Astrocyte of the spinal cord (primary cell): ENCODE measurements around the gene GOLGA7B.
A peak's percentile ranks its signal among the peaks of the same experiment; 100 is the strongest.

Source experiments
- DNase-seq: peaks from one replicate; pipeline ENCODE4 v3.0.0; 2011; ENCODE audit warnings: low read depth, low spot score
- H3K4me3 ChIP-seq: 2 replicates; pipeline ENCODE4 v1.5.1; 2011; ENCODE audit warnings: low read depth, mild to moderate bottlenecking, low read length, moderate library complexity
- in situ Hi-C: cut with HindIII; loops from 2 replicates; pipeline ENCODE4 v1.10.0; 2017; ENCODE audit warnings: low sequenced_read_pairs
- TF ChIP-seq, protein P1 (sequence below): IDR thresholded peaks from 2 replicates; pipeline ENCODE4 v1.5.1; 2012; ENCODE audit warnings: low read depth, mild to moderate bottlenecking, low read length, inconsistent platforms

Gene GOLGA7B

DNA sequence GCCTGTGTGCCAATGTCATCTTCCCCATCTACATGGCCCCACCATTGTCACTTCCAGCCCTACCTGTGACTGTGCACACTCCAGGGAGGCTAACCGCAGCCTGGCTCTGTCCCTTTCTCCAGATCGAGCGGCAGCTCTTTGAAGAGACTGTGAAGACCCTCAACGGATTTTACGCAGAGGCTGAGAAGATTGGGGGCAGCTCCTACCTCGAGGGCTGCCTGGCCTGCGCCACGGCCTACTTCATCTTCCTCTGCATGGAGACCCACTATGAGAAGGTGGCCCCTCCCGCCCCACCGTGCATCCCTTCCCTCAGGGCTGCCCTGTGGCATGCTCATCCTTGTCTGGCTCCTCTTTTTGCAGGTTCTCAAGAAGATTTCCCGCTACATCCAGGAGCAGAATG is 14.2 kb downstream of the GOLGA7B start:
- DNase-seq: no peak
- H3K4me3 ChIP-seq: no peak overlapping the region
- in situ Hi-C loops: no loop called here
- TF ChIP-seq, protein P1, sequence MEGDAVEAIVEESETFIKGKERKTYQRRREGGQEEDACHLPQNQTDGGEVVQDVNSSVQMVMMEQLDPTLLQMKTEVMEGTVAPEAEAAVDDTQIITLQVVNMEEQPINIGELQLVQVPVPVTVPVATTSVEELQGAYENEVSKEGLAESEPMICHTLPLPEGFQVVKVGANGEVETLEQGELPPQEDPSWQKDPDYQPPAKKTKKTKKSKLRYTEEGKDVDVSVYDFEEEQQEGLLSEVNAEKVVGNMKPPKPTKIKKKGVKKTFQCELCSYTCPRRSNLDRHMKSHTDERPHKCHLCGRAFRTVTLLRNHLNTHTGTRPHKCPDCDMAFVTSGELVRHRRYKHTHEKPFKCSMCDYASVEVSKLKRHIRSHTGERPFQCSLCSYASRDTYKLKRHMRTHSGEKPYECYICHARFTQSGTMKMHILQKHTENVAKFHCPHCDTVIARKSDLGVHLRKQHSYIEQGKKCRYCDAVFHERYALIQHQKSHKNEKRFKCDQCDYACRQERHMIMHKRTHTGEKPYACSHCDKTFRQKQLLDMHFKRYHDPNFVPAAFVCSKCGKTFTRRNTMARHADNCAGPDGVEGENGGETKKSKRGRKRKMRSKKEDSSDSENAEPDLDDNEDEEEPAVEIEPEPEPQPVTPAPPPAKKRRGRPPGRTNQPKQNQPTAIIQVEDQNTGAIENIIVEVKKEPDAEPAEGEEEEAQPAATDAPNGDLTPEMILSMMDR: no peak

DNA sequence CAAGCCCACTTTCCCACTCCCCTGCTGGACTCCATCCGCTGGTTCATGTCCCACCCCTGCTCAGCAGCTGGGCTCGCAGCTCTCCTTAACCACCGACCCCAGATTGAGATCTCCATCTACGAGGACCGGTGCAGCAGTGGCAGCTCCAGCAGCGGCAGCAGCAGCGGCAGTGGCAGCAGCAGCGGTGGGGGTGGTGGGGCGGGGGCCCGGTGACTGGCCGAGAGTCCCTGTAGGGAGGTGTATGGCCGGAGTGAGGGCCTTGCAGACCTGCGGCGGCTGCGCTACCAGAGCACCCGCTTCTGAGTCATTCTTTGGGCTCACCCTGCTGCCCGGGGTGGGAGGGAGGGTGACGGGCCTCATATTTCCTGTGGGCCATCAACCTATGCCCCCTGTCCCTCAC is 15.8 kb downstream of the GOLGA7B start:
- TF ChIP-seq, protein P1: no peak
- H3K4me3 ChIP-seq: no peak overlapping the region
- DNase-seq: no peak
- in situ Hi-C loops: no loop called here

DNA sequence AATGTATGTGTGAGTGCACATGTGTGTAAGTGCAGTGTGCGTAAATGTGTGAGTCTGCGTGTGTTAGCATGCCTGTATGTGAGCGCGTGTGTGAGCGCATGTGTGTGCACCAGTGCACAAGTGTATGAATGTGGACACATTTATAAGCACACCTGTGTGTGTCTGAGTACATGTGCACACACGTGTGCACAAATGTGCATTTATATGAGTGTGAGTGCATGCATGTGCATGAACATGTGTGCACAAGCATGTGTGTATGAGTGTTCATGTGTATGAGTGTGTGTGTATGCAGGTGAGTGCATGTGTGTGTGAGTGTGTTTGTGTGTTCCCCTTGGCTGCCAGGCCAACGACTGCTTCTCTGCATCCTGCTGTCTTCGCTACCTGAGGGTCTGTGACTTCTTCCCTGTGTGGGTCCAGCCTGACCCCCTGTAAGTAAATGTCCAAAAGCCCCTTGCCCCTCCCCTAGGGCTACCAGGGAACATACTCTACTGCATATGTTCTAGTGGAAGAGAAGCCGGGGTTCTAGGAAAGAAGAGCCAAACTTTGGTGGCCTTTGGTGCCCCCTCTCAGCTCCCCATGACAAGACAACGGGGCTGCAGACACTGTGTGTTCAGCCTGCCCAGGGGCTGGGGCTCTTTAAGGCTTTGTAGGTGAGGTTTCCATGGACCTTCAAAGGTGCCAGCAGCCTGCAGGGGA is 17.0 kb downstream of the GOLGA7B start:
- no peak overlapping the region for H3K4me3 ChIP-seq
- in situ Hi-C loops: no loop called here
- TF ChIP-seq, protein P1: no peak
- no peak for DNase-seq

DNA sequence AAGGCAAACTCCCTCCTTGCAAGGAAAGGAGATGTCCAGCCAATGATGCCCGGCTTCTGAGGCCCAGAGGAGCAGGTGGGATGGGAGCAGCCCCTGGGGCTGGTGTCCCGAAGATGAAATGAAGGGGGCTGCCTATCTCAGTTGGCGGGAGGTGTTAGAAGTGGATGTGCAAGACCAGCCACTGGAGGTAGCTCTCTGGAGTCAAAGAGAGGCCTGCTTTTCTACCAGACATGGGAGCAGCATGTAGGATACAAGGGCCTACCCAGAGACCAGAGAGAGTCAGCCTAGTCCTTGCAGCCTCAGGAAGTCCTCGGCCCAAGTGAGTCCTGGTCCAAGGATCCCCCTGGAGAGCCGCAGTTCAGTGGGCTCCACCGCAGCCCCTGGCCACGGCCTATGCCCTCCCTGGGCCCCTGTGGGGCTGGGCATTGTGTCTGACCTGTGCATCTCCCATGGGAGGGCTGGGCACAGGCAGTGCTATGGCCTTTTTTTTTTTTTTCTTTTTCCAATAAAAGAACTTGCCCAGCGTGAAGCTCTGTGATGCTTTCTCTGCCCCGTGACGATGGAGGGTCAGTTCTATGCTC is 17.7 kb downstream of the GOLGA7B start:
- TF ChIP-seq, protein P1: no peak
- H3K4me3 ChIP-seq: no peak overlapping the region
- DNase-seq: no peak
- in situ Hi-C loops: no loop called here

DNA sequence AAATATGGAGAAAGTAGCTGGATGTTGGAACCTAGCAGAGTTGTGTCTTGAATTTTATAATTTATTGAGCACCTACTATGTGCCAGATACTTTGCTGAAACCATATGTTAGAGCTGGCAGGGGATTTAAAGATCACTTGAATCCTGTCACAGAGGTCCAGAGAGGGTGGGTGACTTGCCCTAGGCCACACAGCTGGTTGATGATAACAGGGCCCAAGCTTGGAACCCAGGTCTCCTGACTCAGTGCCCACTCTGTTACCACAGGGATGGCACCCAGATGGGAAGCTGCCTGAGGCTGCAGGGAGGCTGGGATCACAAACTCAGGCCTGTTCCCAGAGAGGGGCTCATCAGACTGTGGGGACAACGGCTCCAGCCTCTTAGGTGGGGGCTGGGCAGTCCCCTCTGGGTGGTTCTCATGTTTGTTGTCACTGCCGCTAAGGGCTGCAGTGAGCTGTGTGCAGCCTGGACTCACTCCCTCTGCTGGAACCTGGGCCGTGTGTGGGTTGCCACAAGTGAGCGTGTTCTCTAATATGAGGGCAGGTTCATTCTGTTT is 18.6 kb downstream of the GOLGA7B start:
- TF ChIP-seq, protein P1: no peak
- no peak overlapping the region for H3K4me3 ChIP-seq
- no peak for DNase-seq
- in situ Hi-C loops: no loop called here

DNA sequence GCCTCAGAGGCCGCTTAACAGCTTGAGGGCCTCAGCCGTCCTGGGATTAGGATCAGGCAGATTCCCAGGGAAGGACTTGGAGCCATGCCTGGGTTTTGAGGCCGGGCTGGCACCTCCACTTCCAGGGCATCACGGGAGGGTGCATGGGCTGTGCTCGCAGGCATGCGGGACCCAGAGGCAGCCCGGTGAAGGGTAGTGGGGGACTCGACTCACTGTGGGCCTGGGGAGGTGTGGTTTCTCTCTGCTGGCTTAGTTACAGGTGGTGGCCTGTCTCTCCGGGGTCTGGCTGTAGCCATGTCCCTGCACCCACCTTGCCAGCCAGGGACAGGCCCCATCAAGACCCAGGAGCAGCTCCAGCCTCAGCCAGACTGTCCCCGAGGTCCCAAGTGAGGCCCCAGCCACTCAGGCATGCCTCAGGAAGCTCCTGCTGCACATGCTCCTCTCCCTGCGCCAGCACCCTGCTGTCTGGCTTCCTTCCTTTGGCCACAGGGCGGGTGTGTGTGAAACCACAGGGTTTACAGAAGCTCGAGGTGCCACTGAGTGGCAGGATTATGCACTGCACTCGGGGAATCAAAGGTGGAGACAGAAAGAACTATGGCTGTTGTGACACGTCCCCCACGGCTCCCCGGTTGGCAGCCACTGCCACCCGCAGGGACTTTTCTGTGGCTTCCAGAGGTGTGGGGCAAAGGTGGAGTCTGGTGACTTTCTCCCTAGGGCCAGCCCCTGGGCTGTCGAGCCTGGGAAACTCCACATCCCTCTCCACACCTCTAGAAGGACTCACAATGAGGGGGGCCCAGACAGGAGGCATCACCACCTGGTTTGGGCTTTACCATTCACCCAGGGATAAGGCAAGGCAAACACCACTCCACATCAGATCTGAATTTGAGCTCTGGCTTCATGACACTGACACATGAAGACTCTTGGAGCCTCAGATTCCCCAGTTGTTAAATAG is 19.7 kb downstream of the GOLGA7B start:
- TF ChIP-seq, protein P1: peak; percentile 90
- no peak overlapping the region for H3K4me3 ChIP-seq
- in situ Hi-C loops: no loop called here
- DNase-seq: peak; percentile 91
